AG09309 (cell line): ENCODE data around the gene PPP1R14D.

Experiments used
- DNase-seq: peaks from one replicate; pipeline ENCODE4 v3.0.0-alpha.2; 2010; ENCODE audit warnings: low read depth
- H3K4me3 ChIP-seq: 2 replicates; pipeline ENCODE4 v1.5.1; 2011; ENCODE audit warnings: mild to moderate bottlenecking, low read depth, low read length, moderate library complexity; ENCODE audit not compliant: control insufficient read depth
- CTCF ChIP-seq: IDR thresholded peaks from 2 replicates; pipeline ENCODE4 v1.5.1; 2011; ENCODE audit warnings: mild to moderate bottlenecking, low read depth, low read length, inconsistent platforms; ENCODE audit not compliant: insufficient read depth, control insufficient read depth; ENCODE audit errors: missing control alignments

Gene PPP1R14D

GRCh38 chr15:40858706-40859105 lies 30.2 kb upstream of the PPP1R14D start:
- no peak overlapping the region for H3K4me3 ChIP-seq
- TF ChIP-seq CTCF: no peak
- no peak for DNase-seq

GRCh38 chr15:40857601-40858341 lies 29.3 kb upstream of the PPP1R14D start:
- no peak for DNase-seq
- no peak overlapping the region for H3K4me3 ChIP-seq
- peak; percentile 99 for TF ChIP-seq CTCF

GRCh38 chr15:40856746-40857145 lies 28.2 kb upstream of the PPP1R14D start:
- DNase-seq: no peak
- TF ChIP-seq CTCF: no peak
- H3K4me3 ChIP-seq: no peak overlapping the region

GRCh38 chr15:40855706-40856234 lies 27.3 kb upstream of the PPP1R14D start:
- TF ChIP-seq CTCF: no peak
- DNase-seq: no peak
- no peak overlapping the region for H3K4me3 ChIP-seq

DNA sequence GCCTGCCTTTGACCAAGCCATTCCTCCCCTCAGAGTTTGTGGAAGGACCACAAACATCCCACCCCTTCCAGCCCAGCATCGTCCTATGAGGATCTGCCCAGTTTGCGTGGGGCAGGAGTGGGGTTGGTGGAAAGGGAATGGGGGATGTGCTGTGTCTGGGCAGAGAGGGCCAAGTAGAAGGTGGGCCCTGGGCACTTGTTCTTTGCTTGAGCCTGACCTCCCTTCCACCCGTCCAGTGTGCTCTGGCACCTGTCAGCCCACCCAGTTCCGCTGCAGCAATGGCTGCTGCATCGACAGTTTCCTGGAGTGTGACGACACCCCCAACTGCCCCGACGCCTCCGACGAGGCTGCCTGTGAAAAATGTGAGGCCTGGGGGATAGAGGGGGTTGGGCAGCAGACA lies 25.7 kb upstream of the PPP1R14D start:
- DNase-seq: no peak
- TF ChIP-seq CTCF: no peak
- H3K4me3 ChIP-seq: no peak overlapping the region

- no peak overlapping the region for H3K4me3 ChIP-seq
- no peak for TF ChIP-seq CTCF
- DNase-seq: no peak
Observed at GRCh38 chr15:40853241-40853890, 24.9 kb upstream of the PPP1R14D start.
